ENCODE results near the gene SMIM32. TPM values are rescaled to one million over a fixed set of nuclear protein-coding genes. Genes with fewer than 3 reads are reported as not detected.

Gene SMIM32
- total and polyA plus RNA-seq, 2 experiments from 2014 or later = 1.9 to 3.9 TPM

GRCh38 chr5:136146201-136146600 lies 46.8 kb downstream of the SMIM32 start:
- H3K27me3 ChIP-seq = no peaks in the 10 kb centered on the region
- no peak overlapping the region for H3K4me3 ChIP-seq
- TF ChIP-seq EZH2phosphoT487 (IDR thresholded peaks at IDR 0.05; ENCODE audit: low read depth, severe bottlenecking, unreplicated experiment) = no peak
- no peak for TF ChIP-seq CTCF (IDR thresholded peaks at IDR 0.05; ENCODE audit: poor library complexity)
- TF ChIP-seq EZH2 (IDR thresholded peaks at IDR 0.05; ENCODE audit: borderline replicate concordance) = no peak
- no peak for DNase-seq (ENCODE audit: low spot score)
- H4K20me1 ChIP-seq (ENCODE audit: insufficient read depth, poor library complexity, severe bottlenecking) = peaks cover 87% of the 10 kb centered on the region
- no peak overlapping the region for H3K27ac ChIP-seq
- 78% methylated on average over 3 of the region's 3 CpGs for WGBS (ENCODE audit: low lambda C conversion rate, missing lambda C conversion rate)
- H3K9me3 ChIP-seq (ENCODE audit: low read depth) = no peaks in the 10 kb centered on the region
- H2AFZ ChIP-seq = no peak overlapping the region
- no peaks in the 10 kb centered on the region for H3K36me3 ChIP-seq (replicated peaks; ENCODE audit: insufficient read depth, low read depth)
- peaks cover 98% of the 10 kb centered on the region for H3K79me2 ChIP-seq
- H3K4me1 ChIP-seq (ENCODE audit: insufficient read depth) = peaks cover 21% of the 10 kb centered on the region
- H3K4me2 ChIP-seq = no peak overlapping the region
- H3K9me2 ChIP-seq (replicated peaks; ENCODE audit: insufficient read depth) = no peaks in the 10 kb centered on the region

DNA sequence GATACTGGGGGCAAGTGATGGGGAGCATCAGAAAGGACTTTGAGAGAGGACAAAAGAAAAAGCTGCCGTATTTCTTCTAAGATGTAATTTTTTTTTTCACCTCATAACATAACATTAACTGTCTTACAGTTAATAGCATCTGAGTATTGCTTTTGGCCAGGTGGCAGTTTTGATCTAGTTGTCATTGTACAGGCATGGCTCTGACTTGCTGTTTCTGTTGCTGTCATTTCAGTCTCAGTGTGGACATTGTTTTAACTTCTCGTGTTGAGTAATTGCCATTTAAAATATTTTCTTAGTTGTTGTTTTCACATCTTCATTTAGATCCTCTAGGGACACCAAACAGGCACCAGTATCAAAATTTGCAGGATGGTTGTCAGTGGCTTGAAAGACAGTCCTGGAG lies 47.9 kb downstream of the SMIM32 start:
- TF ChIP-seq CTCF (IDR thresholded peaks at IDR 0.05; ENCODE audit: poor library complexity) (no peak), EZH2 (IDR thresholded peaks at IDR 0.05; ENCODE audit: borderline replicate concordance) (no peak), EZH2phosphoT487 (IDR thresholded peaks at IDR 0.05; ENCODE audit: low read depth, severe bottlenecking, unreplicated experiment) (no peak)
- no peak overlapping the region for H3K4me3 ChIP-seq
- H3K27me3 ChIP-seq = no peaks in the 10 kb centered on the region
- peaks cover 98% of the 10 kb centered on the region for H3K79me2 ChIP-seq
- H4K20me1 ChIP-seq (ENCODE audit: insufficient read depth, poor library complexity, severe bottlenecking) = peaks cover 91% of the 10 kb centered on the region
- H3K36me3 ChIP-seq (replicated peaks; ENCODE audit: insufficient read depth, low read depth) = no peaks in the 10 kb centered on the region
- no peaks in the 10 kb centered on the region for H3K9me3 ChIP-seq (ENCODE audit: low read depth)
- WGBS (ENCODE audit: low lambda C conversion rate, missing lambda C conversion rate) = 84% methylated on average over 2 of the region's 2 CpGs
- no peak for DNase-seq (ENCODE audit: low spot score)
- H3K27ac ChIP-seq = no peak overlapping the region
- H2AFZ ChIP-seq = no peak overlapping the region
- peaks cover 14% of the 10 kb centered on the region for H3K4me1 ChIP-seq (ENCODE audit: insufficient read depth)
- H3K4me2 ChIP-seq = no peak overlapping the region
- H3K9me2 ChIP-seq (replicated peaks; ENCODE audit: insufficient read depth) = no peaks in the 10 kb centered on the region

DNA sequence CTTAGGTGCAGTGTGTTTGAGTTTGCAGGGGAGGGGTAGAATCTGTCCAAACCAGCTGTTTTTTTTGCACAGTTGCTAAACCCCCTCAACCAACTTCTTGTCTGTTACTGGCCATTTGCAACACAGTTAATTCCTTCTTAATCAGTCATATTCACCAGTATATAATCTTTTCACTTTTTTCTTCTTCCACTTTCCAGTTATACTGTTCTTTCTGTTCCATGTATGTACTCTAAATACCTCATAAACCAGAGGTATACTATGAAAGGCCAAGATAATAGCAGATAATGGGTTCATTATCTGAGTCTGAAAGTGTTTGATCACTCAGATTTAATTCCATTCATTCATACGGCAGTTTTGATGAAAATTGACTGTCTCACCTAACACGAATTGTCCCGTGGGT lies 49.2 kb downstream of the SMIM32 start:
- 55% methylated on average over 3 of the region's 3 CpGs for WGBS (ENCODE audit: low lambda C conversion rate, missing lambda C conversion rate)
- no peak overlapping the region for H3K4me3 ChIP-seq
- H3K9me3 ChIP-seq (ENCODE audit: low read depth) = no peaks in the 10 kb centered on the region
- no peak for DNase-seq (ENCODE audit: low spot score)
- no peaks in the 10 kb centered on the region for H3K9me2 ChIP-seq (replicated peaks; ENCODE audit: insufficient read depth)
- H3K27ac ChIP-seq = no peak overlapping the region
- H3K4me2 ChIP-seq = no peak overlapping the region
- TF ChIP-seq EZH2 (IDR thresholded peaks at IDR 0.05; ENCODE audit: borderline replicate concordance) (no peak), CTCF (IDR thresholded peaks at IDR 0.05; ENCODE audit: poor library complexity) (no peak), EZH2phosphoT487 (IDR thresholded peaks at IDR 0.05; ENCODE audit: low read depth, severe bottlenecking, unreplicated experiment) (no peak)
- H2AFZ ChIP-seq = no peak overlapping the region
- H4K20me1 ChIP-seq (ENCODE audit: insufficient read depth, poor library complexity, severe bottlenecking) = peaks cover 99% of the 10 kb centered on the region
- H3K4me1 ChIP-seq (ENCODE audit: insufficient read depth) = peaks cover 11% of the 10 kb centered on the region
- H3K79me2 ChIP-seq = peaks cover 100% of the 10 kb centered on the region
- no peaks in the 10 kb centered on the region for H3K27me3 ChIP-seq
- H3K36me3 ChIP-seq (replicated peaks; ENCODE audit: insufficient read depth, low read depth) = no peaks in the 10 kb centered on the region

- Histone ChIP-seq H3K4me2 (no peak overlapping the region), H3K27ac (no peak overlapping the region), H3K4me1 (ENCODE audit: insufficient read depth) (peaks cover 11% of the 10 kb centered on the region), H3K4me3 (no peak overlapping the region), H3K9me3 (ENCODE audit: low read depth) (no peaks in the 10 kb centered on the region), H3K36me3 (replicated peaks; ENCODE audit: insufficient read depth, low read depth) (no peaks in the 10 kb centered on the region), H3K9me2 (replicated peaks; ENCODE audit: insufficient read depth) (no peaks in the 10 kb centered on the region), H2AFZ (no peak overlapping the region), H4K20me1 (ENCODE audit: insufficient read depth, poor library complexity, severe bottlenecking) (peaks cover 99% of the 10 kb centered on the region), H3K27me3 (no peaks in the 10 kb centered on the region), H3K79me2 (peaks cover 100% of the 10 kb centered on the region)
- TF ChIP-seq EZH2 (IDR thresholded peaks at IDR 0.05; ENCODE audit: borderline replicate concordance) (no peak), EZH2phosphoT487 (IDR thresholded peaks at IDR 0.05; ENCODE audit: low read depth, severe bottlenecking, unreplicated experiment) (no peak), CTCF (IDR thresholded peaks at IDR 0.05; ENCODE audit: poor library complexity) (no peak)
- no peak for DNase-seq (ENCODE audit: low spot score)
- 87% methylated on average over 6 of the region's 6 CpGs for WGBS (ENCODE audit: low lambda C conversion rate, missing lambda C conversion rate)
Observed at GRCh38 chr5:136143312-136143711, 49.6 kb downstream of the SMIM32 start.
